Activated gamma-delta T cell treated with anti-CD3 and anti-CD28 coated beads, Interleukin-2, amount 50 U/mL, for 16 hours (primary cell): Measurements from ENCODE around the gene CERS5.
"Not testable (repeated sequence)": the region's sequence is repeated elsewhere in the genome, so short reads cannot be mapped to it uniquely, and the experiment has no call there.

ENCODE experiments used
- DNase-seq: peaks from one replicate; pipeline ENCODE4 v3.0.0-alpha.2; 2020; ENCODE audit warnings: low read depth

CERS5 gene

DNA sequence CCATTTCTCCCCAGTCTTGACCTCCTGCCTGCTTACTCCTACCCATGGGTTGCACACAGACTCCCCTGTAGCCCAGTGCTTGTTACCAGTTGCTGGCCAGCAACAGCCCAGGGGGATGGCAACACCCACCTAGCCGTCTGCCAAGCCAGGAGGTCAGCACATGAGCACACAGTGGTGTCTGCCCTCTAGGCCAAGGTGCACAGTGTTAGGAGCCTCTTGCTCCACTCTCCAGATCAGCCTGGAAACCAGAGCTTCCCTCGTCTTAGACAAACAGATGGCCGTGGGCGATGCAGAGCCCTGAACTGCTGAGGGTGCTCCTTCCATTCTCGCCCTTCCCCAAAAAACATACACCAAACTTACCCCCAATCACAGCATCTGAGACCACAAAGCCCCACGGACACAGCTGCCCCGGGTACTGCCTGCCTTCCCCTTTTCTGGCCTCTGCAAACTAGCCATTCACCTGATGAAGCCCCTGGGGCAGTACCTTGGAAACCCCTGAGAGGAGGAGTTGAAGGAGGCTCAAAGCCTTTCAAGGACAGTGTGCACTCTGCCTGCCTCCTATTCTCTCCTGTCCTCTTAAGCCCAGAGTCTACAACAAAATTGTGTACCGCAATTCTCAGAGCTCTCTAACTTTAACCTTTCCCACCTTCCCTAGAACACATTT is 64.4 kb downstream of the CERS5 start:
- no peak for DNase-seq

DNA sequence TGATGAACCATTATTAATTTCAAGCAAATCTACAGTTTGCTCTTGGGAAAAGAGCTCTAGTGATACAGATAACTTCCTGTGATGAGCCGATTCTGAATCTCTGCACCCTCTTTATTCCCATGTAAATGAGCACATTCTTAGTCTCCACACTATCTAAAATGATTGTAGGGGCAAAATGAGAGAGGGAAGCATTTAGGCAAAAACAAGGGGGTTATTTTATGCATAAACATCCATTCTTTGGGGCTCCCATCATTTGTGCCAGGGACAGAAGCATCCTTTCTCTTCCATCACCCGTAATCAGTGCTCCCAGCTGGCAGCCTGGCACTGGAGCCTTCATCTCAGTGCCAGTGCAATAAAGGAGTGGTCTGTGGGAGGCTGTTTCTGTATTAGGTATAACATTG is 65.0 kb downstream of the CERS5 start:
- no peak for DNase-seq

DNA sequence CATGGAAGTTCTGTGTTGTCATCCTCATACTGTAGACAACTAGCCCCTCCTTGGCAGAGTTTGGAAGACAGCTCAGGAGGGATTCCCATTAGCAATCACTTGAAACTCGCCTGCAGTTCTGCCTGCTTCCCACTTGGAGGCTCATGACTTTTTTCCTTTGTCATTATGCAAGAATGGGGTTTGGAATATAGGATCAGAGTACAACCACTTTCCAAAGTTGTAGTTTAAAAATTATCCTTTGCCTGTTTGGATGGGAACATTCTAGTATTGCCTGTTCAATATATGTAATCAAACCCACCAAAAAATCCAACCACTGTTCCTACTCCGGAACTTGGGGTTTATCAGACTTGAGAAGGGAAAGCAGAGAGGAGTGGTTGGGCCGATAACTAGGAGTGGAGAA is 65.5 kb downstream of the CERS5 start:
- DNase-seq: no peak

GRCh38 chr12:50100561-50100960 is 66.6 kb downstream of the CERS5 start:
- DNase-seq: no peak

GRCh38 chr12:50099302-50100008 is 67.7 kb downstream of the CERS5 start:
- no peak for DNase-seq

DNA sequence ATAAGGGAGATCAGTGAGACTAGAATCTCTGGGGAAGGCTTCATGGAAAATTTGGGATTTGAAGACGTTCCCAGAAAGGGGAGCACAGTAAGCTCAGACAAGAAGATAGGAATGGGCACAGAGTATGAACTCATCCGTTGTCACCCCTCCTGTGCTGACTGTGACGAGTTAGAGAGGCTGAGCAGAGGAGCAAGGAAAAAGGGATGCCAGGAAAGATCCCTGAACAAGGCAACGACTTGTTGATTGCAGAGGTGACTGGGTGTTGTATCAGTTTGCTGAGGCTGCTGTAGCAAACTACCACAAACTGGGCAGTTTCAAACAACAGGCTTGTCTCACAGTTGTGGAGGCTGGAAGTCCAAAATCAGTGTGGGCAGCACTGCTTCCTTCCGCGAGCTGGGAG is 69.2 kb downstream of the CERS5 start:
- no peak for DNase-seq

GRCh38 chr12:50090391-50090790 is 76.8 kb downstream of the CERS5 start:
- DNase-seq: no peak

DNA sequence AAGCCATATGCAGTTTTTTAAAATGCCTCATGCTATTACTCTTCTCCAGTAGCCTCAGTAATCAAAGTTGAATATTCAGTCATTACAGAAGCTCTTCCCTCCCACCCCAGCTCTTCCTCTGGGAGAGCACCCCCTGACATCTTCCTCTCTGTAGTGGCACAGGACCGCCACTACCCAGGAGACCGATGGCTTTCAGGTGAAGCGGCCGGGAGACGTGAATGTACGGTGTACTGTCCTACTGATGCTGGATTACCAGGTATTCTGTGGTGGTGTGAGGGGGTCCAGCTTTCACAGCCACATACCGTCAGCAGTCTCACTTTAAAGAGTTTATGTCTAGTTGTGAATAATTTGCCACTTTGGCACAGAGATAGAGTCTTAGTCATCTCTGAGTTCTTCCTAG is 77.4 kb downstream of the CERS5 start:
- no peak for DNase-seq

- peak; percentile 34 for DNase-seq
These were observed 78.4 kb downstream of the CERS5 start for GRCh38 chr12:50088577-50089335.

DNA sequence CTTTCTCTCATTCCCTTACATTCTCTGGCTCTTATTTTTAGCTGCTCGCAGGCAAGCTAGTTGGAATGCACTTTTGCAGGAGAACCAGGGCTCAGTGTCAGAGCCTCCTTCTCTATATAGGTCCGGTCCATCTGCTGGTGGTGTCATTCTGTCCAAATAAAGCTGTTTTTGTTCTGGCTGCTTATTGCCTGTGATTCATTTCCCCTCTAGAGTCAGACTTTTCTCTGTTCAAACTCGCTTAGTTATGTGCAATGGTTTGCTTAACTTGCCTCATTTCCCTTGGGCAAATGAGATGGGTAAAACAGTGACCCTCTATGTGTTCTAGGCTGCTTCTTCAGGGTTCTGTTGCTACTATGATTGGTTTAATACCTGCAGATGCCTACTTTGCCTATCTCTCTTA is 79.2 kb downstream of the CERS5 start:
- no peak for DNase-seq

DNA sequence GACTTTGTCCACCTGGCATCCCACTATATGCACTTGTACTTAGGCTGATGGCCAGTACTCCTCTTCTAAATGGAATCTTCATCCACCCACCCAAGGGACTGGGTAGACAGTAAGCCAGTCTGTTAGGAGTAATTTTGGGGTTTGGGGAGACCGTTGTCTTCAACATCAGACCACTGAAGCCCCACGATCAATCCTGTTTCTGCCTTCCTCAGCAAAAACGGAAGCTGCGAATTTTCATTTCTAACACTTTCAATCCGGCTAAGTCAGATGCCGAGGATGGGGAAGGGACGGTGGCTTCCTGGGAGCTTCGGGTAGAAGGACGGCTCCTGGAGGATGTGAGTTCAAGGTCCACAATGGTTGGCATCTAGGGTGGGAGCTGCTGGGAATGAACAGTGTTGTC is 80.0 kb downstream of the CERS5 start:
- DNase-seq: no peak

DNA sequence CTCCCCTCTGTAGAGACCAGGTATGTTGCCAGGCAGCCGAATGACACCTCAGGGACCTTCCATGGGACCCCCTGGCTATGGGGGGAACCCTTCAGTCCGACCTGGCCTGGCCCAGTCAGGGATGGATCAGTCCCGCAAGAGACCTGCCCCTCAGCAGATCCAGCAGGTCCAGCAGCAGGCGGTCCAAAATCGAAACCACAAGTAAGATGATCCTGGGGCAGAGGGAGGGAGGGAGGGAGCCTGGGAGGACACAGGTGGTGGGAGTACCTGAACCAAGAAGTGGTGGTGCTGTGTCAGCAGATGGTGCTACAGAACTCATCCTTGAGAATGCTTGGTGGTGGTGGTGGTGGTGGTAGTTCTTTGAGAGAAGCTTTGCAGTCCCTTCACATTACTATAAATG is 81.0 kb downstream of the CERS5 start:
- no peak for DNase-seq

DNA sequence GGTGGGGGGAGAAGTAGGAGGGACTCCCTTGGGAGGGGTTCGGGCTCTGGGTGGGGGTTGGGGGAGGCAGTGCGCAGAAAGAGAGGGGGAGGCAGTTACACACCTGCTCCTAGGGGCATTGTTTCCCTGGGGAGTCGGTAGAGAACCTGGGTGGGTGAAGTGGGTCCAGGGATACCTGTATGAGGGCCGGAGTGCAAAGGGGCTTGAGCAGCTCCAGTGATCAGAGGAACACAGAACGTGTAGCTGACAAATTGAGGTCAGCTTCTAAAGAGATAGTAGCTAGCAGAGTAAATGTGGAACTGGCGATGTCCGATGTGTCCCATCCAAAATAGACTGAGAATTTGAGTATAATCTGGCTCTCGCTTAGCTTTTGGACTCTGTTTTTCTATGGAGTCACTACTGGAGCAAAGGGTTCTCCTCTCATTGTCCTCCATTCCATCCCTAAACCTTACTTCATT is 81.5 kb downstream of the CERS5 start:
- no peak for DNase-seq

DNA sequence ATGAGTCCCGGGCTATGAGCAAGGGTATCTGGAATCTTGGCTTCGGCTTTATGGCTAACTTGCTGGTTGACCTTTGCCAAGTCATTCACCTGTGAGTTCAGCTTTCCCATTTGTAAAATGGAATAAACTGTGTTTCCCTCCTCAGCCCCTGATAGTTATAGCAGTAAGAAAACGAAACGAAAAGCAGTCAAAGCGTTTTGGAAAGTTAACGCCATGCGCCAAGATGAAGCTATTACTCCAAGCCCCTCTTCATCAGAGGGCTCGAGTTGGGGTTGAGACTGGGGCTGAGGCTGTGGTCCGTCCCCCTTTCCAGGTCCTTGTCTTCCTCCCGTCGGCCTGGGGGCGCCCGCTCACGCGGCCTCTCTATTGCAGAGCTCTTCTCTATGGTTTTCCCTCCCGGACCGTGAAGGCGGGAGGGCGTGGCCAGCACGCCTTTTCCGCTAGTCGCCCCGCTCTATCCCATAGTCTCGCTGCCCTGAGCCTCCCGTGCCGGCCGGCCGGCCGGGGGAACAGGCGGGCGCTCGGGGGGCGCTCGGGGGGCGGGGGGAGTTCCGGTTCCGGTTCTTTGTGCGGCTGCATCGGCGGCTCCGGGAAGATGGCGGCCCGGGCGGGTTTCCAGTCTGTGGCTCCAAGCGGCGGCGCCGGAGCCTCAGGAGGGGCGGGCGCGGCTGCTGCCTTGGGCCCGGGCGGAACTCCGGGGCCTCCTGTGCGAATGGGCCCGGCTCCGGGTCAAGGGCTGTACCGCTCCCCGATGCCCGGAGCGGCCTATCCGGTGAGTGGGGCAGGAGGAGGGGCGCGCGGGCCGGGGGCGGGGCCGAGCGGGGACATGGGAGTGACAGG is 82.2 kb downstream of the CERS5 start, which contains the start of gene SMARCD1:
Gene SMARCD1 (plus strand): TSS at position 568 of the 840 bp plus-strand sequence. CDS start 28 bp downstream, at position 596.
- peak; percentile 81 for DNase-seq

DNA sequence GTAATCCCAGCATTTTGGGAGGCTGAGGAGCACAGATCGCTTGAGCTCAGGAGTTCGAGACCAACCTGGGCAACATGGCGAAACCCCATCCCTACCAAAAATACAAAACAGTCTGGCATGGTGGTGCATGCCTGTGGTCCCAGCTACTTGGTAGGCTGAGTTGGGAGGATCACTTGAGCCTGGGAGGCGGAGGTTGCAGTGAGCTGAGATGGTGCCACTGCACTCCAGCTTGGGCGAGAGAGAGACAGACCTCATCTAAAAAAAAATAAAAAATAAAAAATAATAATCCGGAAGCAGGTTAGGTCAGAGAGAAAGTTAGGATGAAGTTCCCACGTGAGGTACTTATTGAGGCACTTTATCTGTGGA is 82.8 kb downstream of the CERS5 start:
- not testable (repeated sequence) for DNase-seq

GRCh38 chr12:50083301-50083700 is 83.9 kb downstream of the CERS5 start:
- no peak for DNase-seq

GRCh38 chr12:50082644-50083043 is 84.5 kb downstream of the CERS5 start:
- DNase-seq: no peak

- DNase-seq: no peak
These were observed 85.9 kb downstream of the CERS5 start for GRCh38 chr12:50081096-50081808.

DNA sequence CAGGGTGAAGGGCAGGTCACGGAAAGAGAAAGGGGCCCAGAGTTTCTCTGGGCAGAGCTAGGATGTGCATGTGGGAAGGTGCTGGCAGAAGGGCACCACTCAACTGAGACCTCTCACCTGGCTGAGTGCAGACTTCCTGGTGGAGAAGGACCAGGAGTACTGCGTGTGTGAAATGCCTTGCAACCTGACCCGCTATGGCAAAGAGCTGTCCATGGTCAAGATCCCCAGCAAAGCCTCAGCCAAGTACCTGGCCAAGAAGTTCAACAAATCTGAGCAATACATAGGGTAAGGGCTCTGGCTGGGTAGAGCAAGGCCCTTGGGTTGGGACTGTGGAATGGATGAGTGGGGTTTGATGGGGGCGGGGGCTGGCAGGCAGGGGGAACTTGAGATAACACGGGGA is 87.4 kb downstream of the CERS5 start:
- no peak for DNase-seq
